ENCODE measurements around the gene CAPN10.

The CAPN10 gene

DNA sequence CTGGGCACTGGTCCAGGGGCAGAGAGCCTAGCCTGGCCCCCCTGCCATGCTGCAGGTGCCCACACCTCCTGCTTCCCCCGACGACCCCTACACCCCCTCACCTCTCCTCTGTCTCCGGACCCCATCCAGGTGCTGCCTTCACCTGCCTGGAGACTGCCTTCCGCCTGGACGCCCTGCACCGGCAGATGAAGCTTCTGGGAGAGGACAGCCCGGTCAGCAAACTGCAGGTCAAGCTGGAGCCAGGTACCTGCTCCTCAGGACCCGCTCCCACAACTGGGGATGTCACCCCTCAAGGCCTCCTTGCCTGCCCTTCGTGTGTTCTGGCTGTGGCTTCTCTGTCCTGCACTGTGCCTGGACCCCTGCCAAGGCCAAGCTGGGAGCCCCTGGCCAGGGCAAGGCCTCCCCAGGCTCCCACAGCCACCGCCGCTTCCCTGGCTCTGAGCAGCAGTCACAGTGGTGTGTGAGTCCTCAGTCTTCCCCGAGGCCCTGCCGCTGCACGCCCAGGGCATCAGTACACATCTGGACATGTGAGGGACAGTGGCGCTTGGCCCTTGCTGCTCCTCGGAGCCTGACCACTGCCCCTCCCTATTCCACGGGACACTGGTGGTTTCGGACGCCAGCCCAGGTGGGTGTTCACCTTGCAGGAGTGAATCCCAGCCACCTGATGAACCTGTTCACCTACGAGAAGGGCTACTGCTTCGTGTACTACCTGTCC lies 12.0 kb upstream of the CAPN10 start:
- Histone ChIP-seq H2BK120ac (ENCODE audit: low read depth, low read length) (no peak overlapping the region), H3K9me3 (replicated peaks in 1 of 2; ENCODE audit: control insufficient read depth in 2 of 2, insufficient read depth in 1 of 2, low read depth in 1 of 2, low read length in 2 of 2) (no peaks in the 10 kb centered on the region), H3K27ac (replicated peaks; ENCODE audit: low read length) (no peak overlapping the region)

DNA sequence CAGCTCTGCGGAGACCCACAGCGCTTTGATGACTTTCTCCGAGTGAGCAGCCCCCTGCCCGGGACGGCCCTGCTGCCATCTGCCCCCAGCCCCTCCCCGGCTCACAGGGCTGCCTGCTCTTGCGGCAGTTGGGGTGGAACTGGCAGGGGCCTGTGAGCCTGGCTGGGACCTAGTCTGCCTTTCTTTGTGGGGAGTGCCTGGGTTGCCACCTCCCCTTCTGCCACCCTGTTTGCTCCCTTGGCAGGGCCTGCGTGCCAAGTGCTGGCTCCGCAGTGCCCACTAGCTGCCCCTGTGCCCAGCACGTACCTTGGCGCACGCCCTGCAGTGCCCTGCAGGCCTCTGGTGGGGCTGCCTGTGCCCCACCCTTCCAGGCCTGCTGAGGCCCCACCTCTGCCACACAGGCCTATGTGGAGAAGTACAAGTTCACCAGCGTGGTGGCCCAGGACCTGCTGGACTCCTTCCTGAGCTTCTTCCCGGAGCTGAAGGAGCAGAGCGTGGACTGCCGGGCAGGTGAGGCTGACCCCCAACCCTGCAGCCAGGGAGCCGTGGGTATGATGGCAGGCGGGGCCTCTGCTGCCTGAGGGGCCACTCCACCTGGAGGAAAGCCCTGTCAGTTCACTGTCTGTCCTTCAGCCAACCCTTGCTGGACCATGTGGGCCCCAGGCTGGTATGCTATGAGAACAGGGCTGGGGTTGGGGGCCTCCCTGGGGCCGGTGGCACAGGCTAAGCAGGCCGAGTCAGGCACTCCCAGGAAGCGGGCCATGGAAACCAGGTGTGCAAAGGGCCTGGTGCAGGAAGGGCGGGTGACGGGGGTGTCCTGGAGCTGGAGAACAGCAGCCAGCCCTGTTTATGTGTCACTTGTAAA lies 11.2 kb upstream of the CAPN10 start:
- Histone ChIP-seq H3K4ac (ENCODE audit: low read length) (no peak overlapping the region), H3K27me3 (ENCODE audit: control insufficient read depth in 3 of 3, insufficient read depth in 3 of 3, low read depth in 1 of 3, low read length in 3 of 3) (no peaks in the 10 kb centered on the region), H4K91ac (ENCODE audit: low read depth, low read length, poor library complexity) (no peak overlapping the region), H4K8ac (ENCODE audit: low read depth, low read length) (no peak overlapping the region), H3K18ac (ENCODE audit: low read length) (no peak overlapping the region), H3K79me1 (ENCODE audit: low read depth, low read length) (peaks cover 6% of the 10 kb centered on the region), H2BK12ac (ENCODE audit: low read length) (no peak overlapping the region), H3K36me3 (replicated peaks in 1 of 2; ENCODE audit: control insufficient read depth in 2 of 2, insufficient read depth in 2 of 2, low read length in 2 of 2) (peaks cover 8 to 40% of the 10 kb centered on the region in 2 donors), H2BK5ac (ENCODE audit: low read length) (no peak overlapping the region), H2BK120ac (ENCODE audit: low read depth, low read length) (no peak overlapping the region), H3K23ac (ENCODE audit: low read depth, low read length, poor library complexity) (no peak overlapping the region), H3K4me1 (ENCODE audit: control insufficient read depth in 2 of 2, insufficient read depth in 1 of 2, low read depth in 1 of 2, low read length in 2 of 2) (no peaks in the 10 kb centered on the region), H3K4me2 (ENCODE audit: insufficient read depth, low read length, poor library complexity, severe bottlenecking) (no peak overlapping the region), H2AFZ (ENCODE audit: low read length) (no peak overlapping the region), H2AK5ac (ENCODE audit: low read depth, low read length) (no peak overlapping the region), H3K4me3 (ENCODE audit: low read length in 2 of 2) (no peak overlapping the region), H3K9me3 (replicated peaks in 1 of 2; ENCODE audit: control insufficient read depth in 2 of 2, insufficient read depth in 1 of 2, low read depth in 1 of 2, low read length in 2 of 2) (no peaks in the 10 kb centered on the region), H2BK15ac (ENCODE audit: low read length) (no peak overlapping the region), H3K9ac (ENCODE audit: low read depth, low read length, poor library complexity) (no peak overlapping the region), H3K14ac (ENCODE audit: low read length) (no peak overlapping the region), H3K27ac (replicated peaks; ENCODE audit: low read length) (no peak overlapping the region)
- DNase-seq (ENCODE audit: low spot score) = no peak
- WGBS, 2 donors (ENCODE audit: extremely low coverage in 2 of 2, insufficient read length in 2 of 2, insufficient replicate concordance in 1 of 2) = no CpG with 5 or more reads among the region's 23 CpGs

More for the DNA sequence above, 12.0 kb upstream of the CAPN10 start:
- peaks cover 5% of the 10 kb centered on the region for H3K79me1 ChIP-seq (ENCODE audit: low read depth, low read length)
- no peak overlapping the region for H2BK15ac ChIP-seq (ENCODE audit: low read length)
- no peak overlapping the region for H3K18ac ChIP-seq (ENCODE audit: low read length)
- H2BK12ac ChIP-seq (ENCODE audit: low read length) = no peak overlapping the region
- H2BK5ac ChIP-seq (ENCODE audit: low read length) = no peak overlapping the region
- no peak overlapping the region for H3K4me2 ChIP-seq (ENCODE audit: insufficient read depth, low read length, poor library complexity, severe bottlenecking)
- H2AFZ ChIP-seq (ENCODE audit: low read length) = no peak overlapping the region
- H3K14ac ChIP-seq (ENCODE audit: low read length) = no peak overlapping the region
- H4K91ac ChIP-seq (ENCODE audit: low read depth, low read length, poor library complexity) = no peak overlapping the region
- H4K8ac ChIP-seq (ENCODE audit: low read depth, low read length) = no peak overlapping the region
- no peak overlapping the region for H3K4ac ChIP-seq (ENCODE audit: low read length)
- H3K23ac ChIP-seq (ENCODE audit: low read depth, low read length, poor library complexity) = peak overlapping the region; percentile 55
- H3K36me3 ChIP-seq (replicated peaks in 1 of 2; ENCODE audit: control insufficient read depth in 2 of 2, insufficient read depth in 2 of 2, low read length in 2 of 2) = peaks cover 8 to 38% of the 10 kb centered on the region in 2 donors
- no peak overlapping the region for H3K4me3 ChIP-seq (ENCODE audit: low read length in 2 of 2)
- H3K27me3 ChIP-seq (ENCODE audit: control insufficient read depth in 3 of 3, insufficient read depth in 3 of 3, low read depth in 1 of 3, low read length in 3 of 3) = peaks cover 0 to 6% (median 0%) of the 10 kb centered on the region in 3 experiments
- peaks cover under 1 to 2% of the 10 kb centered on the region in 2 donors for H3K4me1 ChIP-seq (ENCODE audit: control insufficient read depth in 2 of 2, insufficient read depth in 1 of 2, low read depth in 1 of 2, low read length in 2 of 2)
- no CpG with 5 or more reads among the region's 21 CpGs for WGBS, 2 donors (ENCODE audit: extremely low coverage in 2 of 2, insufficient read length in 2 of 2, insufficient replicate concordance in 1 of 2)
- no peak overlapping the region for H3K9ac ChIP-seq (ENCODE audit: low read depth, low read length, poor library complexity)
- DNase-seq (ENCODE audit: low spot score) = no peak
- H2AK5ac ChIP-seq (ENCODE audit: low read depth, low read length) = no peak overlapping the region

DNA sequence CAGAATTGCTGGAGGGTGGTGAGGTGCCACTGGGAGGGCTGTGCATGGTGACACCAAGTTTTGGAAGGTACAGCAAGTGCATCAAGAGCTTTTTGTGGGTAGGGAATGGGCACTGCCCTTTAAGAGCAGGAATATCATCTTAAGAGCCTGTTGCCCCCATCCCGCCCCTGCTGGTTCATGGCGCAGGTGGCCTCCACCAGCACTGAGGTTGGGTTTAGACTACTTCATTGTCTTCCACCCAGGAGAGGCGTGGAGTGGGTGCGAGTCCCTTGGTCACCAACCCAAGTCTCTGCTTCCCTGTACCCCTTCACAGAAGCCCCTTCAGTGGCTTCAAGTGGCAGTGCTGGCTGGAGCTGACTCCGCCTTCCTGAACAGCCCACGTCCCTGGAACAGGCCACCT lies 10.5 kb upstream of the CAPN10 start:
- H2BK5ac ChIP-seq (ENCODE audit: low read length) = no peak overlapping the region
- H3K4ac ChIP-seq (ENCODE audit: low read length) = no peak overlapping the region
- peaks cover 8% of the 10 kb centered on the region for H3K79me1 ChIP-seq (ENCODE audit: low read depth, low read length)
- H3K18ac ChIP-seq (ENCODE audit: low read length) = no peak overlapping the region
- H3K4me1 ChIP-seq (ENCODE audit: control insufficient read depth in 2 of 2, insufficient read depth in 1 of 2, low read depth in 1 of 2, low read length in 2 of 2) = no peaks in the 10 kb centered on the region
- no peak overlapping the region for H2AFZ ChIP-seq (ENCODE audit: low read length)
- no peak overlapping the region for H3K4me2 ChIP-seq (ENCODE audit: insufficient read depth, low read length, poor library complexity, severe bottlenecking)
- H2BK15ac ChIP-seq (ENCODE audit: low read length) = no peak overlapping the region
- peaks cover 8 to 40% of the 10 kb centered on the region in 2 donors for H3K36me3 ChIP-seq (replicated peaks in 1 of 2; ENCODE audit: control insufficient read depth in 2 of 2, insufficient read depth in 2 of 2, low read length in 2 of 2)
- no peak overlapping the region for H2BK12ac ChIP-seq (ENCODE audit: low read length)
- H4K8ac ChIP-seq (ENCODE audit: low read depth, low read length) = no peak overlapping the region
- no peak overlapping the region for H4K91ac ChIP-seq (ENCODE audit: low read depth, low read length, poor library complexity)
- H3K27ac ChIP-seq (replicated peaks; ENCODE audit: low read length) = no peak overlapping the region
- no peaks in the 10 kb centered on the region for H3K9me3 ChIP-seq (replicated peaks in 1 of 2; ENCODE audit: control insufficient read depth in 2 of 2, insufficient read depth in 1 of 2, low read depth in 1 of 2, low read length in 2 of 2)
- H3K23ac ChIP-seq (ENCODE audit: low read depth, low read length, poor library complexity) = no peak overlapping the region
- WGBS, 2 donors (ENCODE audit: extremely low coverage in 2 of 2, insufficient read length in 2 of 2, insufficient replicate concordance in 1 of 2) = no CpG with 5 or more reads among the region's 6 CpGs
- no peak overlapping the region for H2AK5ac ChIP-seq (ENCODE audit: low read depth, low read length)
- no peak for DNase-seq (ENCODE audit: low spot score)
- H3K9ac ChIP-seq (ENCODE audit: low read depth, low read length, poor library complexity) = no peak overlapping the region
- no peak overlapping the region for H2BK120ac ChIP-seq (ENCODE audit: low read depth, low read length)
- H3K27me3 ChIP-seq (ENCODE audit: control insufficient read depth in 3 of 3, insufficient read depth in 3 of 3, low read depth in 1 of 3, low read length in 3 of 3) = no peaks in the 10 kb centered on the region
- no peak overlapping the region for H3K4me3 ChIP-seq (ENCODE audit: low read length in 2 of 2)
- H3K14ac ChIP-seq (ENCODE audit: low read length) = no peak overlapping the region

Data from neuronal stem cell (in vitro differentiated cells).